GM15510 (cell line): ENCODE results near the gene SNPH.

ENCODE experiments used
- POLR2A ChIP-seq: IDR thresholded peaks from 3 replicates; pipeline ENCODE4 v1.6.1; 2011; ENCODE audit warnings: borderline replicate concordance; ENCODE audit not compliant: insufficient read length; ENCODE audit errors: extremely low read depth

Gene SNPH

DNA sequence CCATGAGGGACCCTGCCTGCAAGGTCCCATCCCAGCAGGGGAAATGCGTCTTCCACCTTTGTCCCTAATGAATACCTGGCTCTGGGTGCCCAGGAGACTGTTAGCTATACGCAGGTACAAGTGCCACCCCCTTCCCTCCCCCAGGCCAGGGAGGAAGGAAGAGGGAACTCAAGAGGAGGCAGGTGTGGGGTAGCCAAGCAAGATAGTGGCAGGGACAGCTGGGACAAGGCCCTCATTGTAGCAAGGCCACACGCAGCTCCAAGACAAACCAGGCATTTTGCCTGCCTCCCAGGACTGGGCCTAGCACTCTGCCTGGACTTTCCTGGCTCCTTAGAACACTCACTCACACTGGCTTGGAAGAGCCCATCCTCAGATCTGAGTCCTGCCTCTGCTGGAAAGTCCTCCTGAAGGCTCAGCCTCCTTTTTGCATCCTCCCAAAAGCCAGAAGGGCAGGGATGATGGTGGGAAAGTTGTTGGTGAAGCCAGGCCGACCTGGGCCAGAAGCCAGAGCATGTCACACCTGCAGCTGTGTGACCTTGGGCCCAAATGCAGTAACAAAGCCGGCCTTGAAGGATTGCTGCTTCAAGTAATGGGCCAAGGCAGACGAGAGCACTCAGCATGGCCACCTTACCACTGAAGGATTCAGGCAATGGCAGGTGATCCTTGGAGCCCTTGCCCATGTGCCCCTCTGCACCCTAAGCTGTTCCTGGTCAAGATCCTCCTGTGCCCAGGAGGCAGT lies 27.7 kb downstream of the SNPH start:
- no peak for TF ChIP-seq POLR2A

DNA sequence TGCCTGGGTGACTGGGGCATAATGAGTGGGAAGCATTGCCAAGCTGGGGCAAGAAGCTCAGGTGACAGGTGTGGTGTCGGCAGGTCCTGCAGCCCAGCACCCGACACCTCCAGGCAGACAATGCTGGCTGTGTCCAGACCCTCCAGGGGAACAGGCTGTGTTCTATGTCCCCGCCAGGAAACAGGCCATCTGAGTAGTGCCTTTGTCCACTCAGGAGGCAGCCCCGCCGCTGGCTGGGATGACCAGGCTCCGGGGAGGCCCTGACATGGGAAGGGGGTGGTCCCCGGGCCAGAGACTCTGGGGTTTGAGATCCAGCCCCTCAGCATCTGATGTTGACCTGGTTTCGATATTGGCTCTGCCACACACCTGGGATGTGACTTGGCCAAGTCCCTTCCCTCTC lies 28.4 kb downstream of the SNPH start:
- TF ChIP-seq POLR2A = no peak

DNA sequence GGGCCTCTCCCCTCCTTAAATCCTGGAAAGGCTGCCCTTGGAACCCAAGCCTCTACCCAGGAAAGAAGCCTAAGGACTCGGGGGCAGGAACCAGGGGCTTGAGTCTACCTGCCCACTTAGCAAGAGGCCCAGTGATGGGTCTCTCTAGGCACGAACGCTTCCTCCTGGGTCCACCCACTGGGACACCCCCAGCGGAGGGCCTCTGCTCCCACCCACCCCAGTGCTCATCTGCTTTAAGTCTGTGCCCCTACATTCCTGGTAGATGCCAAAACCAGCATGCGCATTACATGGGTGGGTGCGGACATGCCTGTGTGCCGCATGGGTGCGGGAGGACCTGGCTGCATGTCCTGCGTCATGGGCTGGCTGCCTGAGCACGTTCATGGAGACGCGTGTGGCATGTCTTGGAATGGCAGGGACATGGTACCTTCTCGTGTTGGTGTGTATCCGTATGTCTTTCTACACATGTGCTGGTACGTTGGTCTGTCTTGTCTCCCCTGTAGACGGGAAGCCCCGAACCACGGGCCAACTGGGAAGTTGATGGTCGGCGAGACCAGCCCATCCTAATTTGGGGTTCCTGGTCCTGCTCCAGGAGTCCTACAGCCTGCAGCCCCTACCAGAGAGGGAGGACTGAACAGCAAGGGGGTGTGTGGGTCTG lies 29.3 kb downstream of the SNPH start:
- no peak for TF ChIP-seq POLR2A

DNA sequence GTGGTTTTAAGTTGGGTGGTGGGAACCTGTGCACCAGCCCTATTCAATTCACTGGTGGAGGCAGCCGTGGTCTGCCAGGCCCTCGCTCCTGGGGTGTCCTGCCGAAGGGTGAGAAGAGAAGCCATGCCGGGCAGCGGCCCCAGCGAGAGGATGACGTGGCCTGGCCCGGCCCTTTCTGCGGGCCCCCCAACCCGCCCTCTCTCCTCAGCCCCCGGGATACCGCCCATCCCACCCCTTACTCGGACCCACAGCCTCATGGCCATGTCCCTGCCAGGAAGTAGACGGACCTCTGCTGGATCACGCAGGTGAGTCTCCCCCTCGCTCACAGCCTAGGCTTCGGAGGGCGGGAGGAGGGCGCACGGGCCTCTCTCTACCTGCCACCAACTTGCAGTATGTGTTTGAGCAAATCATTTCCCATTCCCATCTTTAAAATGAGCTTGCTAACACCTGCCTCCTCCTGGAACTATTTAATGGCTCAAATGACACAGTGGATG lies 30.1 kb downstream of the SNPH start:
- TF ChIP-seq POLR2A = no peak

DNA sequence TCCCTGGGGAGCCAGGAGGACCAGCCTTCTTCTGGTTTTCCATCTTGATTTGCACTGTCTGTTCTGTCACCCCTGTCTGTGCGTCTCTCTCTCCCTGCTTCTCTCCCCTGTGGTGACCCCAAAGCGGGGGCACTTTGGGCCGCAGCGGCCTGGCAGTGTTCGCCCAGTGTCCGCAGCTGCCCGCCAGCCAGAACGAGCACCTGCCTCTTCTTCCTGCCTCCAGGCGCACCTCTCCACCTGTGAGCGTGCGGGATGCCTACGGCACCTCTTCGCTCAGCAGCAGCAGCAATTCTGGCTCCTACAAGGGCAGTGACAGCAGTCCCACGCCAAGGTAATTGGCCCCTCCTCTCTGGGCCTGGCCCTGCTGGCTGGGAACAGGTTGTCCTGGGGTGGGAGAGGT lies 30.8 kb downstream of the SNPH start:
- TF ChIP-seq POLR2A = no peak

DNA sequence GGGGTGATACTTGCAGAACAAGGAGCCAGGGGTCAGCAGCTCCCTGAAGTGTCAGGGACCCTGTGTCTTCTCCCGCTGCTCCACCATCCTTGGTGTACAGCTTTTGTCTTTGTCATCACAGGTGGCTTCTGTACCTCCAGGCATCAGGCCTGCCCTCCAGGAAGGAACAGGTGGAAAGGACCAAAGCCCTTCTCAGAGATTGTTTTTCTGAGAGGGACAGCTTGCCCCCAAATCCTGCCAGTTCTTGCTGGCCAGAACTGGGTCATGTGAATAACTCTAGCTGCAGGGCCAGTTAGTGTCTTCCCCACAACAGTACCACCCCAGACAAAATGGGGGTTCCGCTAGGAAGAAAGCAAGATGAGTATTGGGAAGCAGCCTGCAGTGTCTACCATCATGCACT lies 31.4 kb downstream of the SNPH start:
- no peak for TF ChIP-seq POLR2A

DNA sequence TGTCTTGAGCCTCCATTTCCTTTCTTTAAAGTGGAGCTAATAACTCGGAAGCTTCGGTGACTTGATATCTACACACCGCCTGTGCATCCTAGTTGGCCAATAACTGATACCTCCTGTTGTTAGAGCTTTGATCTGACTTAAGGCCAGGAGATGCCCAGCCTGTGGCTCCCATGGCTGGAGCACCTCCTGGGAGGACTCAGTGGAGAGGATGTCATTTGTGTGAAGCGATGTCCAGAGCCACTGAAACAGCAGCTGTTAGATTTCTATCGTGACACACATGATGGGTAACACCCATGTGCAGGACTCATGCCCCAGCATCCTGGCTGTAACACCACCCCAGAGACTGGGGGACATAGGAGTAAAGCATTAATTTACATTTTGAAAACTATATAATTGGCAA lies 32.1 kb downstream of the SNPH start:
- TF ChIP-seq POLR2A = no peak

DNA sequence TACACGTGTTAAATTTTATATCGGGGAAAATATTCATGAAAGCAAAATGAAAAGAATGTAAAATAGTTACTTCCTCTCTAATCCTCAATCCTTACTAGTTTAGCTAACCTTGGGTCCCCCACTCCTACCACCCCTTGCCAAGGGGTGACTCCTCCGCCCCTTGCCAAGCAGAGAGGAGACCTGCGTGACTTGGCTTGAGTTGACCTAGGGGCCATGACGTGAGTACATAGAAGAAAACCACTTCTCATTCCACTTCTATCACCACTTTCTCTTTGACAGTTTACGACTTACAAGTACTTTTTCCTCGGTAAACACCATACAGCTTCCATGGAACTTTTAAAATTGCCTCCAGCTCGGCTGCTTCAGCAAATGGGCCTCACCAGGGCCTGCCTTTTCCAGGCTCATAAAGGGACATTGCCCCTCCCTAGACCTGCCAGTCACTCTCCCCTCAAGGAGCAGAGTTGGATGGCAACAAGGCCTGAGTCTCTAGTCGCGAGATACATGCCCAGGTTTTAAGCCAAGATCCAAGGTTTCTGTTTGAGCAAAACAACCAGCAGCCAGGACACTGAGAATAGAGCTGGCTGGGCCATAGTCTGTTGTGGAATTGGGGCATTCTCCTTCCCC lies 32.9 kb downstream of the SNPH start:
- no peak for TF ChIP-seq POLR2A

DNA sequence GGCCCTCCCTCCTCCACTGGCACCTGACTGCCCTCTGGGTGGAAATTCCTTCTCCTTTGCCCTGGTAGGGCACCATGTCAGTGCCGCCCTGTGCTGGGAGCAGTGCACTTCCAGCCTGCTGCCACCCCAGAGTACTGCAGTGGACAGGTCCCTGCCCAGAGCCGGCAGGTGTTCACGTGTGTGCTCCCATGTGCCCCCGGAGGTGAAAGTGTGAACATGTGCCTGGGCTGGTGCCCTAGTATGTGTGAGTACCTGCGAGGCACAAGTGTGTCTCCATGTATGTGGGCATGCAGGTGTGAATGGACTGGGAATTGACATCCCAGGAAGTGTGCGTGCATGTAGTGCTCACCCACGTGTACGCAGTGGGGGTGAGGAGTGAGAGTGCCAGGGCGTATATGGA lies 33.4 kb downstream of the SNPH start:
- TF ChIP-seq POLR2A = no peak

DNA sequence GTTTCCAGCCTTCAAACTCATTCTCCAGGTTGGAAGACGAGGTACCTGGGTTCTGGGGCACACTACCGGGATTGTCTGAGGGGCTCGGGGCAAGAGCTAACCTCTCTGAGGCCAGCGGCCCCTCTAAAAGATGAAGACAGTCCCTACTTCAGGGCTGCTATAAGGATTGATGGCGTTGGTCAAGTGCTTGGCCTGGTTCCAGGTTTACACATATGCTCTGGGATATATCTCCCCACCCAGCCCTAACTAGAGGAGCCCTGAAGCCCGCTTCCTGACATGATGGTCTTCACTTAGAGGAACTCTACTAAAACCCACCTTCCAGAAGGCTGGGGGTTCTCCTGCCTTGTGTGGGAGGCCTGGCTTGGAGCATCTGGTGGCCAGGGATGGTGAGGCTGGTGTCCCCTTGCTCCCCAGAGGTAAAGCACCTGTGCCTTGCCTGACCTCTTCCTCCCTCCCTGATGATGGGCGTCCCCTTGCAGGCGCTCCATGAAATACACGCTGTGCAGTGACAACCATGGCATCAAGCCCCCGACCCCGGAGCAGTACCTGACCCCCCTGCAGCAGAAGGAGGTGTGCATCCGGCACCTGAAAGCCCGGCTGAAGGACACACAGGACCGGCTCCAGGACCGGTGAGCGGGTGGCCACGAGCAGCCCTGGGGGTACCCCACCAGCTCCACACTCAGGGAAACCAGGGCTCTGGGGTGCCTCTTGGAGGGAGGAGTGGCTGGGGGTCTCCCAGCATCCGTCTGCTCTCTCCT lies 34.2 kb downstream of the SNPH start:
- no peak for TF ChIP-seq POLR2A

DNA sequence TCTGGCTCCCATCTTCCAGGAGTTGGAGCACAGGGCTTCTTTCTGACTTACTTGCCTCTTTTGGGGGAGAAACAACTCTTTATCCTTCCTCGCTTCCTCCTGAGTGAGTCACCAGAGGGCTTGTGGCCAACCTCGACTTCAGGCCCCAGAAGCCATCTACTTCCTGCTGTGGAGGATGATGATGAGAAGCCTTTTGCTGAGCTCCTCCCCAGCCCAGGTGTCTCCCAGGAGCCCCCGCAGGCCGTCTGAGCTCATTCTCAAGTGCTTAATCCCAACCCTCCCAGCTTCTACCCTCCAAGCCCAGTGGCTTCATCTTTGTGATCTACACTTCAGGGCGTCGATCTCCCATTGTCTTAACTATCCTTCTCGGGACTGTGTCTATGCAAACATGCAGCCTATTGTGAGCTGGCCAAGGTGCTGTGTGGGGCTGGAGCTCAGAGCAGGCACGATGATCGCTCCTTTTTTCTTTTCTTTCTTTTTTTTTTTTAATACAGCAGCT lies 35.0 kb downstream of the SNPH start:
- no peak for TF ChIP-seq POLR2A

DNA sequence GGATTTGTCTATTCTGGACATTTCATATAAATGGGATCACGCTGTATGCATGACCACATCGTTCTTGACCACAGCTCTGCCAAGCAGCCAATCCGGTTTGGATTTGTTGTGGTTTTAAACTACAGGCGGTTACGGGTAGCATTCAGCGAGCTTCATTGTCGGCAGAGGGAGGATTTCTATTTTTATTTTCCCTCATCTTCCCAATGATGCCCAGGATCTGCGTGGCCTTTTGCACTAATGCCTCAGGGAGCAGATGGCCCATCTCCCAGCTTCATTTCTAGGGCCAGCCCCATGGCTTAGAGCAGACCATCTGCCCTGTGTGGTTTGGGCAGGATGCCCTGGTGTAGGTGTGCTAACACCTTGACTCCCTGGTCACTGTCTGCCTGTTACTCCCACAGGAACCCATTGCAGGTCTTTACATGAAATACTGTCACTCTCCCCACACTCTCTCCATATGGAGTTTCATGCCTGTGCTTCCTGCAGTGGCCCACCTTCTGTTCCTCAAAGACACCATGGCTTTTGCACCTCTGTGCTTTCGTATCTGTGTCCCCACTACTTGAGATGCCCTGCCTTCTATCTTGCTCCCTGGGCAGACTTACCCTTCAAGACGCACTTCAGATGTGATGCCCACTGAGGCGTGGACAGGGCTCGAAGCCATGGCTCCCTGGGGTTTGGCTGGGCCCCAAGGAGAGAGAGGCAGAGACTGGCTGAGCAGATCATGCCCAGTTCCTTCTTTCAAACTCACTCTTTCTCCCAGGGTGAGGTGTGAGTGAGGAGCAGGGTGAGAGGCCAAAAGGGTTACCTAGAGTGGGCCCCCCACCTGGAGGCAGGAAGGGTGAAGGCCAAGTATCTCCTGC lies 36.8 kb downstream of the SNPH start:
- TF ChIP-seq POLR2A = no peak

DNA sequence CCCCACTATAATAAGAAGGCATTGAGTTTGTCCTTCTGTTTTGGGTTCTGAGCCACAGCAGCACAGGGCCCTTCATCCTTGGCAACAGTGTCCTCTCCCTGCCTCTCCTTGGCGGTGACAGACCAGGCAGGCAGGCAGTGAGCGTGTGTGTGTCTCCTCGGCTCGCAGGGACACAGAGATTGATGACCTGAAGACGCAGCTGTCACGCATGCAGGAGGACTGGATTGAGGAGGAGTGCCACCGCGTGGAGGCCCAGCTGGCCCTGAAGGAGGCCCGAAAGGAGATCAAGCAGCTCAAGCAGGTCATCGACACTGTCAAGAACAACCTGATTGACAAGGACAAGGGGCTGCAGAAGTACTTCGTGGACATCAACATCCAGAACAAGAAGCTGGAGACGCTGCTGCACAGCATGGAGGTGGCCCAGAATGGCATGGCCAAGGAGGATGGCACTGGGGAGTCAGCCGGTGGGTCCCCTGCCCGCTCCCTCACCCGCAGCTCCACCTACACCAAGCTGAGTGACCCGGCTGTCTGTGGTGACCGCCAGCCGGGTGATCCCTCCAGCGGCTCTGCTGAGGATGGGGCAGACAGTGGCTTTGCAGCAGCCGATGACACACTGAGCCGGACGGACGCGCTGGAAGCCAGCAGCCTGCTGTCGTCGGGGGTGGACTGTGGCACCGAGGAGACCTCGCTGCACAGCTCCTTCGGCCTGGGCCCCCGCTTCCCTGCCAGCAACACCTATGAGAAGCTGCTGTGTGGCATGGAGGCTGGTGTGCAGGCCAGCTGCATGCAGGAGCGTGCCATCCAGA lies 38.8 kb downstream of the SNPH start:
- no peak for TF ChIP-seq POLR2A
